Body of pancreas (tissue), 4 donors: Measurements from ENCODE around the gene STX18.

Source experiments
- POLR2A ChIP-seq, 3 donors: fragments of 450-650 bp; IDR thresholded peaks; one replicate each; pipeline ENCODE4 v1.6.1; 2016; ENCODE audit warnings: antibody characterized with exemption in 3 of 3, mild to moderate bottlenecking in 2 of 3
- TF ChIP-seq, protein P1 (sequence below), 7 experiments: fragments of 450-650 bp in 4 of 7; fragments of 200-600 bp in 3 of 7; sonication (generic) in 3 of 7; IDR thresholded peaks; one replicate each; pipeline ENCODE4 v1.5.1; 2016 to 2019; ENCODE audit warnings: antibody characterized with exemption in 7 of 7

DNA sequence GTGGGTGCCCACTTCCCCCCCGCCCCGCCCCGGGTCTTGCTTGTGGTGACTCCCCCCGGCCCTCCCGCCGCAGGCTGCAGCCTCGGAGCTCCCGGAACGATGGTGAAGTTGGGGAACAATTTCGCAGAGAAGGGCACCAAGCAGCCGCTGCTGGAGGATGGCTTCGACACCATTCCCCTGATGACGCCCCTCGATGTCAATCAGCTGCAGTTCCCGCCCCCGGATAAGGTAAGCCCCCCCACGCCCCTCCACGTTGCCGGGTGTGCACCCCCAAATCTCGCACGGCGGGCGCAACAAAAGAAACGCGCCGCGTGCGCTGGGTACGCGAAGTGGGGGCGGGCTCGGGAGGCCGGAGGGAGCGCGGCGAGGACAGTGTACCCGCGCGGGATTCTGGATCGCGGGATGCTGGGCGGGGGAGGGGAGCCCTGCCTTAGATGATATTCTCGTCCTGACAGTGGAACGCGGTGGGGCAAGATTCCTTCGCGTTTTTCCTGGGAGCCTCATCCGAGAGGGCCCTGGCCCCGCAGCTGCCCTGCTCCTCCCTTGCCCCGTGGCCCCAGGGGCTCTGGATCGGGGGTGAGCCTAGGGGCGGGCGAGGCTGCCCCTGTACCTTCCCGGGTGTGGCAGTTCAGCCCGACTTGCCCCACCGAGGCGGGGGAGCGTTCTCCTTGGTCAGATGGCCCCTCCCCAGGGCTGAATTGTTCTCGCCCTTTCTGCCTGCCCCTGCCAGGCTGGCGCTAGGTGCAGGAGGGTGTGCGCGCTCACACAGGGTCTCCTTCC, 154.1 kb downstream of the STX18 start:
- TF ChIP-seq POLR2A (IDR thresholded peaks at IDR 0.05): no peak
- TF ChIP-seq, protein P1, sequence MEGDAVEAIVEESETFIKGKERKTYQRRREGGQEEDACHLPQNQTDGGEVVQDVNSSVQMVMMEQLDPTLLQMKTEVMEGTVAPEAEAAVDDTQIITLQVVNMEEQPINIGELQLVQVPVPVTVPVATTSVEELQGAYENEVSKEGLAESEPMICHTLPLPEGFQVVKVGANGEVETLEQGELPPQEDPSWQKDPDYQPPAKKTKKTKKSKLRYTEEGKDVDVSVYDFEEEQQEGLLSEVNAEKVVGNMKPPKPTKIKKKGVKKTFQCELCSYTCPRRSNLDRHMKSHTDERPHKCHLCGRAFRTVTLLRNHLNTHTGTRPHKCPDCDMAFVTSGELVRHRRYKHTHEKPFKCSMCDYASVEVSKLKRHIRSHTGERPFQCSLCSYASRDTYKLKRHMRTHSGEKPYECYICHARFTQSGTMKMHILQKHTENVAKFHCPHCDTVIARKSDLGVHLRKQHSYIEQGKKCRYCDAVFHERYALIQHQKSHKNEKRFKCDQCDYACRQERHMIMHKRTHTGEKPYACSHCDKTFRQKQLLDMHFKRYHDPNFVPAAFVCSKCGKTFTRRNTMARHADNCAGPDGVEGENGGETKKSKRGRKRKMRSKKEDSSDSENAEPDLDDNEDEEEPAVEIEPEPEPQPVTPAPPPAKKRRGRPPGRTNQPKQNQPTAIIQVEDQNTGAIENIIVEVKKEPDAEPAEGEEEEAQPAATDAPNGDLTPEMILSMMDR (IDR thresholded peaks at IDR 0.05): no peak
